NCI-H2227 (cell line): Measurements from ENCODE around the gene NEK11.
"Not testable (repeated sequence)": the region's sequence is repeated elsewhere in the genome, so short reads cannot be mapped to it uniquely, and the experiment has no call there.

Experiments
- DNase-seq: peaks from one replicate; lab custom pipeline; 2025; ENCODE audit not compliant: unreplicated experiment; lab: John Stamatoyannopoulos, UW

NEK11 gene

GRCh38 chr3:131284302-131284701 lies 257.6 kb downstream of the NEK11 start:
- DNase-seq: no peak

GRCh38 chr3:131285456-131285855 lies 258.8 kb downstream of the NEK11 start:
- no peak for DNase-seq

- no peak for DNase-seq
Observed at GRCh38 chr3:131299836-131300235, 273.2 kb downstream of the NEK11 start.

- no peak for DNase-seq
Observed at GRCh38 chr3:131303848-131304247, 277.2 kb downstream of the NEK11 start.

- DNase-seq: no peak
Observed at GRCh38 chr3:131304890-131305289, 278.2 kb downstream of the NEK11 start.

GRCh38 chr3:131306242-131306641 lies 279.6 kb downstream of the NEK11 start:
- no peak for DNase-seq

GRCh38 chr3:131314318-131314717 lies 287.6 kb downstream of the NEK11 start:
- DNase-seq: no peak

- DNase-seq: no peak
Observed at GRCh38 chr3:131315162-131315561, 288.5 kb downstream of the NEK11 start.

GRCh38 chr3:131317667-131318066 lies 291.0 kb downstream of the NEK11 start:
- DNase-seq: no peak

- no peak for DNase-seq
Observed at GRCh38 chr3:131323014-131323413, 296.3 kb downstream of the NEK11 start.

- DNase-seq: no peak
Observed at GRCh38 chr3:131323792-131324191, 297.1 kb downstream of the NEK11 start.

GRCh38 chr3:131324923-131325322 lies 298.2 kb downstream of the NEK11 start:
- DNase-seq: no peak

GRCh38 chr3:131326307-131326706 lies 299.6 kb downstream of the NEK11 start:
- no peak for DNase-seq

- DNase-seq: no peak
Observed at GRCh38 chr3:131328721-131329120, 302.0 kb downstream of the NEK11 start.

- no peak for DNase-seq
Observed at GRCh38 chr3:131329774-131330173, 303.1 kb downstream of the NEK11 start.

GRCh38 chr3:131331456-131332085 lies 304.9 kb downstream of the NEK11 start:
- DNase-seq: not testable (repeated sequence)

GRCh38 chr3:131338948-131339640 lies 312.4 kb downstream of the NEK11 start:
- no peak for DNase-seq

- no peak for DNase-seq
Observed at GRCh38 chr3:131341761-131342160, 315.1 kb downstream of the NEK11 start.

- DNase-seq: no peak
Observed at GRCh38 chr3:131348911-131349310, 322.2 kb downstream of the NEK11 start.

- no peak for DNase-seq
Observed at GRCh38 chr3:131349454-131349853, 322.8 kb downstream of the NEK11 start.

- DNase-seq: no peak
Observed at GRCh38 chr3:131349946-131350347, 323.3 kb downstream of the NEK11 start.

GRCh38 chr3:131350506-131350905 lies 323.8 kb downstream of the NEK11 start:
- DNase-seq: no peak
